ENCODE measurements around the gene ERP44.

The ERP44 gene

GRCh38 chr9:99936947-99937587 is 161.7 kb downstream of the ERP44 start:
- DNase-seq (ENCODE audit: low read depth in 2 of 2): no peak

DNA sequence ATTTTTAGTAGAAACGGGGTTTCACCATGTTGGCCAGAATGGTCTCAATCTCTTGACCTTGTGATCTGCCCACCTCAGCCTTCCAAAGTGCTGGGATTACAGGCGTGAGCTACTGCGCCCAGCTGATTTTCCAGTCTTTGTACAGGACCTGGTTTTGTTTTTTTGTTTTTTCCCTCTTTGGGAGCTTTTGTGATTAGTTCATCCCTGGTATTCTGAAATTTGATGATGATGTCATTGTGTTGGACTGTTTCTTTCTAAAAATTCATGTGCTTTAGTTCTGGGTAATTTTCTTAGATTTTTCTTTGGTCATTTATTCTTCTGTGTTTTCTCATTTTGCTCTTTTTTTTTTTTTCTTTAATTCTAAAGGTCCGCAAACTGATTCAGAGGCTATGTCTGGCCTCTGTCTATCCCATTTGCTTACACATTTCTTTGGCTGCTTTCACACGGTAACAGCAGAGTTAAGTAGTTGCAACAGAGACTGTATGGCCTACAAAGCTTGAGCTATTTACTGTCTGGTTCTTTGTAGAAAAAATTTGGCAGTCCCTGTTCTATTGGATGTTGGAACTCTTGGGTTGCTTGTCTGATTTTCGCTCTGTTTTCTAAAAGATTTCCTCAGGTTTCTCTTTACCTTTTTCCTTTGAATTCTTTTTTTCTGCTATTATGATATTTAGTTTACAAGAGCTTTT is 167.5 kb downstream of the ERP44 start:
- DNase-seq (ENCODE audit: low read depth in 2 of 2): no peak

DNA sequence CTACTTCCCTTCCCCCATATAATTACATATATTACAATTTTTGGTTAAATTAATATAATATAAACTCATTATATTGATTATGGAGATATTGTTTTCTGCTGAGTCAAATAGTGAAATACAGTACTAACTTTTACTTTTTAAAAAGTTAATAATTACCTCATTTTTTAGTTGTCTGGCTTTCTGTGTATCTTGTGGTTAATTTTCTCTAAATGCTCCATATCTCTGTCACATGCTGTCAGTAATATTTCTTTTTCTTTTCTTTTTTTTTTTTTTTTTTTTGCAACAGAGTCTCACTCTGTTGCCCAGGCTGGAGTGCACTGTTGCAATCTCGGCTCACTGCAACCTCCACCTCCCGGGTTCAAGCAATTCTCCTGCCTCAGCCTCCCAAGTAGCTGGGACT is 169.1 kb downstream of the ERP44 start:
- DNase-seq (ENCODE audit: low read depth in 2 of 2): no peak

Measured in stimulated activated CD4-positive, alpha-beta T cell treated with anti-CD3 and anti-CD28 coated beads, Interleukin-4, amount 100 ng/mL, for 48 hours (primary cell).